Left ventricle myocardium inferior (tissue), 1 donor: ENCODE data around the gene UBL7. TPM values are rescaled to one million over a fixed set of nuclear protein-coding genes. Genes with fewer than 3 reads are reported as not detected.

Source experiments
- DNase-seq: peaks from one replicate; pipeline ENCODE4 v3.0.0-alpha.2; 2020
- H3K27ac ChIP-seq: fragments of 200-600 bp; replicated peaks from 2 replicates; pipeline ENCODE4 v1.8.0; 2021
- H3K27me3 ChIP-seq: fragments of 200-600 bp; 2 replicates; pipeline ENCODE4 v1.8.0; 2021; ENCODE audit warnings: low read depth
- H3K36me3 ChIP-seq: fragments of 200-600 bp; 2 replicates; pipeline ENCODE4 v1.8.0; 2021
- H3K4me1 ChIP-seq: fragments of 200-600 bp; 2 replicates; pipeline ENCODE4 v1.8.0; 2021
- H3K4me3 ChIP-seq: fragments of 200-600 bp; 2 replicates; pipeline ENCODE4 v1.8.0; 2021; ENCODE audit warnings: mild to moderate bottlenecking, moderate library complexity
- H3K9me3 ChIP-seq: fragments of 200-600 bp; replicated peaks from 2 replicates; pipeline ENCODE4 v1.8.0; 2021
- CTCF ChIP-seq: fragments of 200-600 bp; IDR thresholded peaks from 2 replicates; pipeline ENCODE4 v1.8.0; 2021; ENCODE audit warnings: antibody characterized with exemption, mild to moderate bottlenecking, borderline replicate concordance
- intact Hi-C: fragments of 100-400 bp; cut with micrococcal nuclease; formaldehyde crosslinking; loops from one replicate; pipeline ENCODE4 v1.11.0; 2022
- total RNA-seq: library from RNA; stranded (reverse); fragmentation: NEBNext Ultra II Directional; extraction: Animal tissue kit (Norgen Biotek cat#: 25700); gene quantifications from one replicate; pipeline ENCODE4 v1.2.1, GENCODE V29; 2021
- donor health status: DM: no; HTN: yes; CAD: no; lungs with severe emphysema.

UBL7 gene
- total RNA-seq, 1 donor from 2014 or later: 52.3 TPM

GRCh38 chr15:74415966-74416916 lies 44.7 kb downstream of the UBL7 start:
- H3K4me3 ChIP-seq: no peak overlapping the region
- H3K4me1 ChIP-seq: peaks cover 37% of the 10 kb centered on the region
- H3K27me3 ChIP-seq: no peaks in the 10 kb centered on the region
- no peak for TF ChIP-seq CTCF
- H3K9me3 ChIP-seq: no peaks in the 10 kb centered on the region
- peak overlapping the region; percentile 57 for H3K27ac ChIP-seq
- H3K36me3 ChIP-seq: no peaks in the 10 kb centered on the region
- no peak for DNase-seq
- intact Hi-C loops: no loop called here

- intact Hi-C loops: no loop called here
- H3K27me3 ChIP-seq: no peaks in the 10 kb centered on the region
- H3K27ac ChIP-seq: no peak overlapping the region
- DNase-seq: no peak
- H3K36me3 ChIP-seq: peaks cover 7% of the 10 kb centered on the region
- H3K4me3 ChIP-seq: no peak overlapping the region
- peaks cover 22% of the 10 kb centered on the region for H3K4me1 ChIP-seq
- TF ChIP-seq CTCF: no peak
- no peaks in the 10 kb centered on the region for H3K9me3 ChIP-seq
Measured at GRCh38 chr15:74414603-74415338, 46.2 kb downstream of the UBL7 start.

GRCh38 chr15:74414081-74414580 lies 46.8 kb downstream of the UBL7 start:
- no peak for TF ChIP-seq CTCF
- Histone ChIP-seq H3K4me3 (no peak overlapping the region), H3K9me3 (no peaks in the 10 kb centered on the region), H3K4me1 (peaks cover 19% of the 10 kb centered on the region), H3K36me3 (peaks cover 7% of the 10 kb centered on the region), H3K27me3 (no peaks in the 10 kb centered on the region), H3K27ac (no peak overlapping the region)
- no peak for DNase-seq
- intact Hi-C loops: no loop called here

- Histone ChIP-seq H3K9me3 (no peaks in the 10 kb centered on the region), H3K27ac (no peak overlapping the region), H3K27me3 (no peaks in the 10 kb centered on the region), H3K36me3 (peaks cover 7% of the 10 kb centered on the region), H3K4me3 (no peak overlapping the region), H3K4me1 (peaks cover 17% of the 10 kb centered on the region)
- intact Hi-C loops: no loop called here
- DNase-seq: no peak
- TF ChIP-seq CTCF: no peak
Measured at GRCh38 chr15:74413350-74414080, 47.4 kb downstream of the UBL7 start.

GRCh38 chr15:74412159-74412558 lies 48.8 kb downstream of the UBL7 start:
- no peak overlapping the region for H3K4me3 ChIP-seq
- H3K27ac ChIP-seq: no peak overlapping the region
- intact Hi-C loops: no loop called here
- peaks cover 7% of the 10 kb centered on the region for H3K36me3 ChIP-seq
- no peaks in the 10 kb centered on the region for H3K9me3 ChIP-seq
- no peak for DNase-seq
- peaks cover 5% of the 10 kb centered on the region for H3K4me1 ChIP-seq
- TF ChIP-seq CTCF: no peak
- H3K27me3 ChIP-seq: peaks cover 4% of the 10 kb centered on the region
